ENCODE measurements around the gene FILIP1L. TPM values are rescaled to one million over a fixed set of nuclear protein-coding genes. Genes with fewer than 3 reads are reported as not detected.
A peak's percentile ranks its signal among the peaks of the same experiment; 100 is the strongest.

The FILIP1L gene
- polyA plus RNA-seq, 1 of the 3 experiments (the other 2 are of a cell fraction), result 26.8 TPM

- CTCF ChIA-PET, result no interaction called here
- Histone ChIP-seq H3K9ac (no peak overlapping the region), H3K27ac (ENCODE audit: low read depth in 2 of 2, low read length in 1 of 2) (peak overlapping the region in 1 of 2 experiments; percentile 65; a peak in 2 of 4 replicates), H3K27me3 (ENCODE audit: insufficient read depth) (no peaks in the 10 kb centered on the region), H3K9me2 (no peaks in the 10 kb centered on the region), H3K4me1 (ENCODE audit: control insufficient read depth in 1 of 2, insufficient read depth in 2 of 2, low read depth in 1 of 2, low read length in 1 of 2) (peaks cover 4 to 14% of the 10 kb centered on the region in 2 experiments; a peak in 2 of 4 replicates), H4K20me1 (ENCODE audit: insufficient read depth) (no peaks in the 10 kb centered on the region), H3K36me3 (replicated peaks in 1 of 2; ENCODE audit: control insufficient read depth in 1 of 2, insufficient read depth in 2 of 2, low read length in 1 of 2) (no peaks in the 10 kb centered on the region), H3K79me2 (ENCODE audit: insufficient read depth) (no peaks in the 10 kb centered on the region), H3K4me3 (ENCODE audit: low read depth in 2 of 2, low read length in 1 of 2) (no peak overlapping the region), H3F3A (replicated peaks; ENCODE audit: insufficient read depth) (no peaks in the 10 kb centered on the region), H2AFZ (ENCODE audit: low read depth) (no peak overlapping the region), H3K9me3 (no peaks in the 10 kb centered on the region), H3K4me2 (no peak overlapping the region)
- DNase-seq, result no peak
- TF ChIP-seq RFX5 (IDR thresholded peaks at IDR 0.05; ENCODE audit: low read length) (no peak), PBX3 (IDR thresholded peaks at IDR 0.05) (no peak), CHD2 (IDR thresholded peaks at IDR 0.05; ENCODE audit: low read length, partially characterized antibody) (no peak), SMC3 (IDR thresholded peaks at IDR 0.05; ENCODE audit: low read depth, low read length) (no peak), EZH2phosphoT487 (IDR thresholded peaks at IDR 0.05; ENCODE audit: borderline replicate concordance, low read depth) (no peak), ZBTB33 (IDR thresholded peaks at IDR 0.05; ENCODE audit: borderline replicate concordance, low read depth) (no peak), USF1 (IDR thresholded peaks at IDR 0.05; ENCODE audit: borderline replicate concordance, low read depth) (no peak), FOSL2 (IDR thresholded peaks at IDR 0.05; ENCODE audit: borderline replicate concordance, low read depth) (no peak), RCOR1 (IDR thresholded peaks at IDR 0.05; ENCODE audit: low read length) (no peak), FOXM1 (IDR thresholded peaks at IDR 0.05; ENCODE audit: low read depth) (no peak), REST (IDR thresholded peaks at IDR 0.05; ENCODE audit: low read depth, low read length) (no peak)
- POLR2A ChIA-PET, result no interaction called here
Observed at GRCh38 chr3:99919694-99920093, 194.6 kb downstream of the FILIP1L start.

Data from SK-N-SH (cell line).